Measurements from ENCODE around the gene CSN3.

CSN3 gene

DNA sequence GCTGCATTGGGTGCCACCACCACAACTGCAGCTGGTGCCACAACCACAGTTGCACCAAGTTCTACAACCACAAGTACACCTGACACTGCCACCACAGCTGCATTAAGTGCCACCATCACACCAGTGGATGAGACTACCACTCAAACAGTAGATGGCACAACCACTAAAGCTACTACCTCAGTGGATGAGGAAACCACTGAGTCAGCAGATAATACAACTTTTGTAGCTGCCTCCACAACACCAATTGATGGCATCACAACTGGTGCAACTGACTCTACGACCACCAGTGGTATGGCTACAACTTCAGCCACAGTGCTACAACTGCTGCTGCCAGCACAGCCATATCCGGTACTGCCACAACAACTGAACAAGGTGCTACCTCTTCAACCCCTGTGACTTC, 57.2 kb downstream of the CSN3 start:
- TF ChIP-seq, protein P1, sequence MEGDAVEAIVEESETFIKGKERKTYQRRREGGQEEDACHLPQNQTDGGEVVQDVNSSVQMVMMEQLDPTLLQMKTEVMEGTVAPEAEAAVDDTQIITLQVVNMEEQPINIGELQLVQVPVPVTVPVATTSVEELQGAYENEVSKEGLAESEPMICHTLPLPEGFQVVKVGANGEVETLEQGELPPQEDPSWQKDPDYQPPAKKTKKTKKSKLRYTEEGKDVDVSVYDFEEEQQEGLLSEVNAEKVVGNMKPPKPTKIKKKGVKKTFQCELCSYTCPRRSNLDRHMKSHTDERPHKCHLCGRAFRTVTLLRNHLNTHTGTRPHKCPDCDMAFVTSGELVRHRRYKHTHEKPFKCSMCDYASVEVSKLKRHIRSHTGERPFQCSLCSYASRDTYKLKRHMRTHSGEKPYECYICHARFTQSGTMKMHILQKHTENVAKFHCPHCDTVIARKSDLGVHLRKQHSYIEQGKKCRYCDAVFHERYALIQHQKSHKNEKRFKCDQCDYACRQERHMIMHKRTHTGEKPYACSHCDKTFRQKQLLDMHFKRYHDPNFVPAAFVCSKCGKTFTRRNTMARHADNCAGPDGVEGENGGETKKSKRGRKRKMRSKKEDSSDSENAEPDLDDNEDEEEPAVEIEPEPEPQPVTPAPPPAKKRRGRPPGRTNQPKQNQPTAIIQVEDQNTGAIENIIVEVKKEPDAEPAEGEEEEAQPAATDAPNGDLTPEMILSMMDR (conservative IDR thresholded peaks at IDR 0.05): no peak
- no peak for TF ChIP-seq ZFX (IDR thresholded peaks at IDR 0.05)

DNA sequence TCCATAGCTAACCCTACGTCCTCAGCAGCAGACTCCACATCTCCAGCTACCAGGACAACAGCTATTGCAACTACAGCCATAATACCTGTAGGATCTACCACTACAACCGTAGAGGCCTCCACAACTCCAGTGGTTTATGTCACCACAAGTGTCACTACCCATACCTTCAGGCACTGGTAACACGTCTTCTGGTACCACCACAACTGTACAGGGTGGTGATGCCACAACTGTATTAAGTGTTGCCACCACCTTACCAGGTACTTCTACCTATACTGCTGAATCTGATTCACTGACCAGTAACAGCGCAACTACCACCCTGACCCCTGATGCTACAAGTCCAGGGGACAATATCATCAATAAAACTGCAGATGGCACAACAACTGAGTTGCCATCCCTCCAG, 57.8 kb downstream of the CSN3 start:
- no peak overlapping the region for H3K27ac ChIP-seq
- TF ChIP-seq, protein P1 (conservative IDR thresholded peaks at IDR 0.05): no peak
- TF ChIP-seq ZFX (IDR thresholded peaks at IDR 0.05): no peak

More for the DNA sequence above, 57.2 kb downstream of the CSN3 start:
- H3K27ac ChIP-seq: no peak overlapping the region

Measured in C4-2B (cell line).